GM21360 (cell line): ENCODE measurements around the gene MSMO1.

Experiments
- ATAC-seq: cut with Tn5 transposase; IDR thresholded peaks from one replicate; pipeline ENCODE4 v1.9.1; 2021; ENCODE audit warnings: mild to moderate bottlenecking, moderate library complexity; ENCODE audit not compliant: unreplicated experiment

The MSMO1 gene

GRCh38 chr4:165359506-165359905 lies 32.0 kb downstream of the MSMO1 start:
- no peak for ATAC-seq

- no peak for ATAC-seq
Observed at GRCh38 chr4:165360041-165360695, 32.7 kb downstream of the MSMO1 start.

GRCh38 chr4:165360985-165361670 lies 33.7 kb downstream of the MSMO1 start:
- no peak for ATAC-seq

DNA sequence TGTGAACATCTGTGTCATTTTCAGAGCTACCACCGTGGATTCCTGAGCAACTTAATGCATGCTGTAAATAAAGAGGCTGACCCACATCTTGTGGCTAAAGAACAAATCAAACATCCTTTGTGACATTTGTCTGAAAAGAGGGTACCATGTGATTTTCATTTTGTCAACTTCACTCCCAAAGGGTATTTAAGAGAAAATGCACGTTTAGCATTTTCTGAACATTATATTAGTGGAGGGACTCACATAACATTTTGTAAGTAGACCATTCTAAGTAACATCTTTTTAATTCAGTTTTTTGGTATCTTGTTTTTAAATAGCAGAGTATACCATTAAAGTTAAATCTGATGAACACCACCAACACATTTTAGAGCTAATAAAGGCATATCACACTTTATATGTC lies 34.3 kb downstream of the MSMO1 start:
- ATAC-seq: no peak

DNA sequence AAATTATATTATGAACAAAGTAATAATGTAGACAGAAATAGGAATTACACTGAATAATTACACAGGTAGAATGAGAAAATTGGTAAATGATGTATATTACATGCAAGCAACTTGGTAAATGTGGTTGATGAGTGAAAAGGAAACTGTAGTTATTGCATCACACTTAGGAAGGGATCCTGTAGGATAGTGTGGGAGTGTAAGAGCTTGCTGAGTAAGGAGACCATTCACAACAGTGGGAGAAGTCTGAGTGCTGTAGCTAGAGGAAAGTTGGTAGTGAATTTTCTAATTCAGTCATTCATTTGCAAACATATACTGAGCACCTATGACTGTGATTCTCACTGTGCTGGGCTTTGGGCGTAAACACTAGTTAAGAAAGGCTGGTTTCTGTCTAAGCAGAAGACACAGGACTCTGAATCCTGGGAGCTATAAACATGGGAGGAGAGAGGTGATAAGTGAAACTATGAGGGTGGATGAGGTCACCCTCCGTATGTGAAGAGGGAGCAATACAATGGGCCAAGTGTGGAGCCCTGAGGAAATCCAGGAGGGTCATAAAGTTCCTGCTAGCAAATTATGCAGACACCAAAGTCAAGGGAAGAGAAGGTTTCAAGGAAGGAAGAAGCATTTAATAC lies 37.1 kb downstream of the MSMO1 start:
- ATAC-seq: no peak

GRCh38 chr4:165367040-165367439 lies 39.6 kb downstream of the MSMO1 start:
- no peak for ATAC-seq

DNA sequence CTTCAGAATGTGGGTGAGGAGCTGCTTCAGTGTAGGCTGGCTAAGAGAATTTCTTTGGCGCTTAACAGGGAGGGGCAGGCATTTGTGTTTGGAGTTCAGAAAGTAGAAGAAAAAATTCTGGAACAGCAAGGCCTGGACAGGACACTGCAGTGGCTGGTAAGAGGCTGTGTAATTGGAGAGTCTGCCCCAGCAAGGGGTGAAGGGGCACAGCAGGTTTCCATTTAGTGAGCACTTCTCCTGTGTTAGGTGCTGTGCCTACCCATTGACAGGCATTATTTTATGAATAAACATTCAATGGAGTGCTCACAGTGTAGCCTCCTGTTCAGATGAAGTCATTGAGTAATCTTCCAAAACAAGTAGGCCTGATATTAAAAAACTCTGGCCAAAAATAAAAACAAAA lies 40.6 kb downstream of the MSMO1 start:
- no peak for ATAC-seq

DNA sequence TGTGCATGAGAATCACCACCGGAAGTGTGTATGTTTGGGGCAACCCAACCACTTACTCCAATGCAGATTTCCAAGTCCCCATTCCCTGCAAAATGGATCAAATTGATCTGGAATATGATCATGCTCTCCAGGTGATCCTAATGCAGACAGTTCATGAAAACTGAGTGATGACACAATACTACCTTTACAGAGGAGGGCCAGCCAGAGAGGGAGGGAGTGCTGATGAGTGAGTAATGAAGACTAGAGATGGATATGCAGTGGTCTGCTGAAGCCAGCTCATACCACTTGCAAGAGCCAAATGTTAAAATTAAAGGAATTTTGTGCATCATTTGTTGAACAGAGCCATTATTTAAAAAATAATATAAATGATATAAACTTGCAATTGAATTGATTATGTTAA lies 41.1 kb downstream of the MSMO1 start:
- ATAC-seq: no peak

GRCh38 chr4:165369522-165369921 lies 42.1 kb downstream of the MSMO1 start:
- no peak for ATAC-seq

DNA sequence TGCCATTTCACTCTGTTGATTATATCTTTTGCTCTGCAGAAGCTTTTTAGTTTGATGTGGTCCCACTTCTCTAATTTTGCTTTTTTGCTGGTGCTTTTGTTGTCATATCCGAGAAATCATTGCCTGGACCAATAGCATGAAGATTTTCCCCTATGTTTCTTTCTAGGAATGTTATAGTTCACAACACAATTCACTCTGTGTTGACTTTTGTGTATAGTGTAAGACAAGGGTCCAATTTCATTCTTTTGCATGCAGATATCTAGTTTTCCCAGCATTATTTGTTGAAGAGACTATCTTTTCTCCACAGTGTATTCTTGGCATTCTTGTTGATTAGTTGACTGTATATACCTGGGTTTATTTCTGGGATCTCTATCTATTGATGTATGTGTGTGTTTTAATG lies 43.1 kb downstream of the MSMO1 start:
- ATAC-seq: no peak

GRCh38 chr4:165375465-165375864 lies 48.0 kb downstream of the MSMO1 start:
- ATAC-seq: no peak

DNA sequence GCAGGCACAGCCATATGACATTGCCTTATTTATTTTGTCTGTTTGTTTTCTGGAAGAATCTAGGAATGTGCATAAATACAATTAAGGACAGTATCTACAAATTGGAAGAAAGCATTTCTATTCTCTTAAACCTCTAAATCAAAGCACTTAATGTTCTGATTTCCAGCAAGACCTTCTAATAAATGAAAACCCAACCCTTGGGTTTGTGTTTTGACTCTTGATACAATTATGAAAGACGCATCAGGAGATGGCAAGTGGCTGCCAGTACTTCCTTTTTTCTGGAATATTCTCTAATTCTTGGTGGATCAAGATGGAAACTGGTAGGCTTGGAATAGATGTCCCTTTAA lies 50.9 kb downstream of the MSMO1 start:
- no peak for ATAC-seq

GRCh38 chr4:165378745-165379677 lies 51.5 kb downstream of the MSMO1 start, which contains the start of gene CPE:
CPE (plus strand) TSS chr4:165379008; CDS start chr4:165379222, 214 bp downstream.
- peak; percentile 96 for ATAC-seq

GRCh38 chr4:165379678-165380064 lies 52.2 kb downstream of the MSMO1 start:
- no peak for ATAC-seq

DNA sequence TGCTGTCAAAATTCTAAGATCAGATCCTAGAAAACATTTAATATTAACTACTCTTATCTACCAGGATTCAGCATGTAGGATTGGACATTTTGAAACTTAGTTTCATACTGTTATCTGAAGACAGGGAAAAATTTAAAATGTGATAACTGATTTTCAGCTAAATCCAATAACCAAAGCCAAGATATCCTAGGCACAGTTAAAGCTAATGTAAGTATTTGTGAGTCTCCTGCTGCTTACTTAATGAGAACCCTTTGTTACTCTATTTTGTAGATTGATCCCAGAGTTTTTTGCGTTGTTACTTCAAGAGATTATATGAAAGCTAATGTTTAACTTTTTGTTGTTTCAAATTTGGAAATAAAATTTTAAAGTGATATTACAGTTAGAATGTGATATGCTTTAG lies 53.3 kb downstream of the MSMO1 start:
- ATAC-seq: no peak

DNA sequence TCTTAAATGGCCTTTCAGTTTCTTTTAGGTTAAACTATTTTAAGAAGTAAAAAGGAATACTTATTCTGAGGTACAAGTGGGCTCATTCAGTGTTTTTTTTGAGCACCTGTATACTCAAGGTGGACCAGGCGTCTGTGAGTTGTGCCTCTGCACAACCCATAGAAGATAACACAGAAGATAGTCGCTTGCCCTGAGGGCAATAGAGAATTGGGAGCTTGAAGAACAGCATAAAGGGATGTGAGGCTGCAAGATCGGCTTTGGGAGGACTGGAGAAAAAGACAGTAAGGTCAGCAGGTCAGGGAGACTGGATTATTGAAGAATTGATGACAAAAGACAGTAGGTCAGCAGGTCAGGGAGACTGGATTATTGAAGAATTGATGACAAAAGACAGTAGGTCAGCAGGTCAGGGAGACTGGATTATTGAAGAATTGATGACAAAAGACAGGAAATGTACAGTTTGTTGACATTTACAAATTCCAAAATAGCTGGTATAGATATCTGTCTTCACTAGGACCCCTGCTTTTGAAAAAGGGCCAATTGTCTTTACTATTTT lies 54.4 kb downstream of the MSMO1 start:
- ATAC-seq: no peak

GRCh38 chr4:165382640-165383039 lies 55.2 kb downstream of the MSMO1 start:
- ATAC-seq: no peak

DNA sequence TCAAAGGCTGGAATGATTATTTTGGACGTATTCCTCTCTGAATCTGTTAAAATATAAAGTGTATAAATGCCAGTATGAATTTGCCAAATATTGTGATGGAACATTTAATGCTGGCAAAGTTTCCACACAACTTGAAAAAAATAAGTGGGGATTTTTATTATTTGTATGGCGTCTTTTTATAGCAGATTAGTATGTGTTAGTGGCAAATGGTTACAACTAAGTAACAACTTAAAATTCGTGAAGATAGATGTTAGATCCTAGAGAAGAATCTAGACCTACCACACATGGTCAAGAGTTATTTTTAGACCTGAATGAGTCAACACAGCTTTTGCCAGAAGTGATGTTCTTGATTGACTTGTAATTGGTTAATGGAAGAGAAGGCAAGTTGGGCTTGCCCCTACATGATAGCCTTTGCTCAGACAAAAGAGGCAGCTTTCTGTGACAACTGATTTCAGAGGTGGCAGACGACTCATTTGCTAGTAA lies 56.2 kb downstream of the MSMO1 start:
- ATAC-seq: no peak

DNA sequence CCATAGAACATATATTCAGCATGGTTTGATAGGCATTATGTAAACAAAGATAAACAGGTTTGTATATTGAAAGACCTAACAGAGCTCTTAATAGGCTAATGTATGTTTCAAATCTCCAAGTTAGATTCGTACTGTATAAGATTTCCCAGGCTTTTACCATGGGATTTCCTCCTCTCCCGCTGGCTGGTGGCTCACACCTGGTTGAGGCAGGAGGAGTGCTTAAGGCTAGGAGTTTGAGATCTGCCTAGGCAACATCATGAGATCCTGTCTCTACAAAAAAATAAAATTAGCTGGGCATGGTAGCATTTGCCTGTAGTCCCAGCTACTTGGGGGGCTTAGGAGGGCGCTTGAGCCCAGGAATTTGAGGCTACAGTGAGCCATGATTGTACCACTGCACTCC lies 56.7 kb downstream of the MSMO1 start:
- no peak for ATAC-seq

GRCh38 chr4:165384598-165384997 lies 57.1 kb downstream of the MSMO1 start:
- no peak for ATAC-seq

DNA sequence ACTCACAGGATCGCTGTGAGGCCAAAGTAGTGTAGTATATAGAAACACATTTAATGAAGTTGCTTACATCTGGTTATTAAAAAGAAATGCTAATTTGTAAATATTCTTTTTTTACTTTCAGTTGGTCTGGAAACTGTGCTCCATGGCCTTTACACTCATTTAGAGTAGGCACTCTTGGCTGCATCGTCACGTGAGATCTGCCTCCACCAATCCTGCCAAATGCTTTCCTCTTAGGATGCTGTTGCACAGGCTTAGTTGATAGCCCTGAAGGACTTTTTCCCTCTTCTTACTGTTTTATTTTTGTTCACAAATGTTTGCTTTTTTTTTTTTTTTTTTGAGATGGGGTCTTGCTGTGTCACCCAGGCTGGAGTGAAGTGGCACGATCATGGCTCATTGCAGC lies 57.7 kb downstream of the MSMO1 start:
- no peak for ATAC-seq
